HK-2 (cell line): ENCODE results near the gene HBQ1.
"Not testable (repeated sequence)": the region's sequence is repeated elsewhere in the genome, so short reads cannot be mapped to it uniquely, and the experiment has no call there.

Experiments
- DNase-seq: peaks from one replicate; pipeline ENCODE4 v3.0.0-alpha.2; 2018; ENCODE audit not compliant: unreplicated experiment

The HBQ1 gene

GRCh38 chr16:176006-176405 is 4.3 kb upstream of the HBQ1 start:
- not testable (repeated sequence) for DNase-seq

- DNase-seq: not testable (repeated sequence)
Observed at GRCh38 chr16:176477-177382, 3.5 kb upstream of the HBQ1 start, which contains the start of gene HBA1. Gene HBA1, plus strand, starts transcription at chr16:176680. Its CDS starts 37 bp downstream, at chr16:176717.

- DNase-seq: no peak
Observed at GRCh38 chr16:177394-177822, 2.9 kb upstream of the HBQ1 start.

- no peak for DNase-seq
Observed at GRCh38 chr16:177981-178667, 2.1 kb upstream of the HBQ1 start.

GRCh38 chr16:178668-179015 is 1.6 kb upstream of the HBQ1 start:
- no peak for DNase-seq

GRCh38 chr16:179211-180092 is 807 bp upstream of the HBQ1 start:
- DNase-seq: no peak

GRCh38 chr16:180681-181564 is 664 bp downstream of the HBQ1 start:
- DNase-seq: peak; percentile 85

GRCh38 chr16:181565-182021 is 1.3 kb downstream of the HBQ1 start:
- no peak for DNase-seq

- no peak for DNase-seq
Observed at GRCh38 chr16:183005-183404, 2.7 kb downstream of the HBQ1 start.

- no peak for DNase-seq
Observed at GRCh38 chr16:185213-185612, 5.0 kb downstream of the HBQ1 start.

GRCh38 chr16:185691-186090 is 5.4 kb downstream of the HBQ1 start:
- no peak for DNase-seq

GRCh38 chr16:187330-187729 is 7.1 kb downstream of the HBQ1 start:
- no peak for DNase-seq

GRCh38 chr16:188674-189073 is 8.4 kb downstream of the HBQ1 start:
- no peak for DNase-seq

GRCh38 chr16:189604-190186 is 9.4 kb downstream of the HBQ1 start:
- no peak for DNase-seq

- no peak for DNase-seq
Observed at GRCh38 chr16:191831-192230, 11.6 kb downstream of the HBQ1 start.

- DNase-seq: no peak
Observed at GRCh38 chr16:192686-193085, 12.4 kb downstream of the HBQ1 start.

GRCh38 chr16:193441-193840 is 13.2 kb downstream of the HBQ1 start:
- DNase-seq: no peak

GRCh38 chr16:194516-194915 is 14.3 kb downstream of the HBQ1 start:
- no peak for DNase-seq

GRCh38 chr16:200388-200787 is 20.1 kb downstream of the HBQ1 start:
- DNase-seq: peak; percentile 5

GRCh38 chr16:203246-203645 is 23.0 kb downstream of the HBQ1 start:
- no peak for DNase-seq

- not testable (repeated sequence) for DNase-seq
Observed at GRCh38 chr16:204046-204445, 23.8 kb downstream of the HBQ1 start.
